ENCODE results near the gene NTM.

Gene NTM

GRCh38 chr11:131966667-131967066 is 596.3 kb downstream of the NTM start:
- TF ChIP-seq CTCF (conservative IDR thresholded peaks at IDR 0.05) (no peak), ZFX (IDR thresholded peaks at IDR 0.05) (no peak)
- H3K27ac ChIP-seq = no peak overlapping the region

- TF ChIP-seq ZFX (IDR thresholded peaks at IDR 0.05) = no peak
- no peak for TF ChIP-seq CTCF (conservative IDR thresholded peaks at IDR 0.05)
Measured at GRCh38 chr11:131969261-131969660, 598.8 kb downstream of the NTM start.

GRCh38 chr11:131973061-131973460 is 602.6 kb downstream of the NTM start:
- H3K27ac ChIP-seq = no peak overlapping the region
- no peak for TF ChIP-seq ZFX (IDR thresholded peaks at IDR 0.05)

More at GRCh38 chr11:131969261-131969660, 598.8 kb downstream of the NTM start:
- H3K27ac ChIP-seq = no peak overlapping the region

- no peak overlapping the region for H3K27ac ChIP-seq
- TF ChIP-seq CTCF (conservative IDR thresholded peaks at IDR 0.05) = no peak
- no peak for TF ChIP-seq ZFX (IDR thresholded peaks at IDR 0.05)
Measured at GRCh38 chr11:131975619-131976018, 605.2 kb downstream of the NTM start.

GRCh38 chr11:131976021-131976420 is 605.6 kb downstream of the NTM start:
- TF ChIP-seq CTCF (conservative IDR thresholded peaks at IDR 0.05) (no peak), ZFX (IDR thresholded peaks at IDR 0.05) (no peak)
- no peak overlapping the region for H3K27ac ChIP-seq

- TF ChIP-seq ZFX (IDR thresholded peaks at IDR 0.05) (no peak), CTCF (conservative IDR thresholded peaks at IDR 0.05) (no peak)
- H3K27ac ChIP-seq = no peak overlapping the region
Measured at GRCh38 chr11:131977231-131977630, 606.8 kb downstream of the NTM start.

- H3K27ac ChIP-seq = no peak overlapping the region
- no peak for TF ChIP-seq ZFX (IDR thresholded peaks at IDR 0.05)
Measured at GRCh38 chr11:131977854-131978253, 607.4 kb downstream of the NTM start.

- TF ChIP-seq ZFX (IDR thresholded peaks at IDR 0.05) (no peak), CTCF (conservative IDR thresholded peaks at IDR 0.05) (no peak)
Measured at GRCh38 chr11:131978351-131978750, 607.9 kb downstream of the NTM start.

GRCh38 chr11:131979364-131979763 is 608.9 kb downstream of the NTM start:
- H3K27ac ChIP-seq = no peak overlapping the region

More at GRCh38 chr11:131978351-131978750, 607.9 kb downstream of the NTM start:
- no peak overlapping the region for H3K27ac ChIP-seq

More at GRCh38 chr11:131979364-131979763, 608.9 kb downstream of the NTM start:
- TF ChIP-seq ZFX (IDR thresholded peaks at IDR 0.05) (no peak), CTCF (conservative IDR thresholded peaks at IDR 0.05) (no peak)

All from C4-2B (cell line).